Activated naive CD8-positive, alpha-beta T cell treated with anti-CD3 and anti-CD28 coated beads, Interleukin-2, amount 10 ng/mL, durations not matched to agents 7 days and 5 days (primary cell): ENCODE data around the gene PRDM15. TPM values are rescaled to one million over a fixed set of nuclear protein-coding genes. Genes with fewer than 3 reads are reported as not detected.
A peak's percentile ranks its signal among the peaks of the same experiment; 100 is the strongest.

ENCODE experiments used
- ATAC-seq: fragments of 150-1000 bp; cut with Tn5 transposase; one replicate; pipeline ENCODE4 v1.10.0; 2021; ENCODE audit warnings: low read depth, moderate library complexity
- POLR2A ChIA-PET: fragments of 350-600 bp; sonication (Branson Sonifier 250); formaldehyde crosslinking; loops from one replicate; lab custom pipeline; 2021; ENCODE audit warnings: antibody characterized with exemption; lab: Charles Lee
- DNase-seq: peaks from one replicate; pipeline ENCODE4 v3.0.0; 2021
- H3K27ac Mint-ChIP-seq: one replicate; pipeline ENCODE4 v1.8.0; 2022; ENCODE audit warnings: mild to moderate bottlenecking, mixed read lengths
- H3K27me3 Mint-ChIP-seq: one replicate; pipeline ENCODE4 v1.8.0; 2022; ENCODE audit warnings: mild to moderate bottlenecking, moderate library complexity, mixed read lengths
- H3K36me3 Mint-ChIP-seq: one replicate; pipeline ENCODE4 v1.8.0; 2021; ENCODE audit warnings: mild to moderate bottlenecking, mixed read lengths
- H3K4me1 Mint-ChIP-seq: one replicate; pipeline ENCODE4 v1.8.0; 2021; ENCODE audit warnings: mixed read lengths
- H3K4me3 Mint-ChIP-seq: one replicate; pipeline ENCODE4 v1.8.0; 2022; ENCODE audit warnings: mild to moderate bottlenecking, moderate library complexity, mixed read lengths
- H3K9me3 Mint-ChIP-seq: one replicate; pipeline ENCODE4 v1.8.0; 2021; ENCODE audit warnings: mixed read lengths
- total RNA-seq, 2 experiments: library from RNA; stranded (reverse); gene quantifications; one replicate each; pipeline ENCODE4 v1.2.3, GENCODE V29; 2021

Gene PRDM15
- total RNA-seq, 2 experiments from 2014 or later = 14.2 to 14.8 TPM

GRCh38 chr21:41835711-41836154, 43.4 kb downstream of the PRDM15 start:
- no peaks in the 10 kb centered on the region for H3K4me1 Mint-ChIP-seq
- no peaks in the 10 kb centered on the region for H3K9me3 Mint-ChIP-seq
- DNase-seq (no peak), ATAC-seq (no peak)
- POLR2A ChIA-PET = no interaction called here
- H3K27ac Mint-ChIP-seq = no peak overlapping the region
- peaks cover 13% of the 10 kb centered on the region for H3K36me3 Mint-ChIP-seq
- no peak overlapping the region for H3K4me3 Mint-ChIP-seq
- no peaks in the 10 kb centered on the region for H3K27me3 Mint-ChIP-seq

- Mint-ChIP-seq H3K27ac (no peak overlapping the region), H3K27me3 (no peaks in the 10 kb centered on the region), H3K36me3 (peaks cover 13% of the 10 kb centered on the region), H3K4me1 (no peaks in the 10 kb centered on the region), H3K9me3 (no peaks in the 10 kb centered on the region), H3K4me3 (no peak overlapping the region)
- DNase-seq = no peak
- POLR2A ChIA-PET = no interaction called here
- no peak for ATAC-seq
Observed at GRCh38 chr21:41834926-41835663, 44.0 kb downstream of the PRDM15 start.

GRCh38 chr21:41834252-41834925, 44.8 kb downstream of the PRDM15 start:
- Mint-ChIP-seq H3K27ac (no peak overlapping the region), H3K9me3 (no peaks in the 10 kb centered on the region), H3K4me3 (no peak overlapping the region), H3K36me3 (peaks cover 11% of the 10 kb centered on the region), H3K27me3 (no peaks in the 10 kb centered on the region), H3K4me1 (no peaks in the 10 kb centered on the region)
- DNase-seq (no peak), ATAC-seq (no peak)
- POLR2A ChIA-PET = no interaction called here

- Mint-ChIP-seq H3K27ac (no peak overlapping the region), H3K36me3 (peaks cover 7% of the 10 kb centered on the region), H3K9me3 (no peaks in the 10 kb centered on the region), H3K4me1 (no peaks in the 10 kb centered on the region), H3K27me3 (no peaks in the 10 kb centered on the region), H3K4me3 (no peak overlapping the region)
- no peak for ATAC-seq
- POLR2A ChIA-PET = no interaction called here
- DNase-seq = no peak
Observed at GRCh38 chr21:41833497-41834115, 45.5 kb downstream of the PRDM15 start.

- ATAC-seq (no peak), DNase-seq (no peak)
- Mint-ChIP-seq H3K27ac (no peak overlapping the region), H3K4me3 (no peak overlapping the region), H3K36me3 (peaks cover 7% of the 10 kb centered on the region), H3K4me1 (no peaks in the 10 kb centered on the region), H3K9me3 (no peaks in the 10 kb centered on the region), H3K27me3 (no peaks in the 10 kb centered on the region)
- POLR2A ChIA-PET = no interaction called here
Observed at GRCh38 chr21:41832596-41833496, 46.3 kb downstream of the PRDM15 start.

GRCh38 chr21:41831866-41832595, 47.1 kb downstream of the PRDM15 start:
- POLR2A ChIA-PET = no interaction called here
- H3K36me3 Mint-ChIP-seq = peaks cover 3% of the 10 kb centered on the region
- no peak overlapping the region for H3K27ac Mint-ChIP-seq
- H3K9me3 Mint-ChIP-seq = no peaks in the 10 kb centered on the region
- H3K27me3 Mint-ChIP-seq = no peaks in the 10 kb centered on the region
- DNase-seq (no peak), ATAC-seq (no peak)
- no peaks in the 10 kb centered on the region for H3K4me1 Mint-ChIP-seq
- H3K4me3 Mint-ChIP-seq = no peak overlapping the region

- no peak overlapping the region for H3K4me3 Mint-ChIP-seq
- ATAC-seq = no peak
- H3K9me3 Mint-ChIP-seq = no peaks in the 10 kb centered on the region
- no peak overlapping the region for H3K27ac Mint-ChIP-seq
- no peak for DNase-seq
- no peaks in the 10 kb centered on the region for H3K27me3 Mint-ChIP-seq
- H3K4me1 Mint-ChIP-seq = no peaks in the 10 kb centered on the region
- POLR2A ChIA-PET = no interaction called here
- peaks cover 2% of the 10 kb centered on the region for H3K36me3 Mint-ChIP-seq
Observed at GRCh38 chr21:41831453-41831831, 47.7 kb downstream of the PRDM15 start.

GRCh38 chr21:41830764-41831452, 48.2 kb downstream of the PRDM15 start:
- H3K27me3 Mint-ChIP-seq = no peaks in the 10 kb centered on the region
- no peak overlapping the region for H3K27ac Mint-ChIP-seq
- H3K9me3 Mint-ChIP-seq = no peaks in the 10 kb centered on the region
- H3K36me3 Mint-ChIP-seq = peaks cover under 1% of the 10 kb centered on the region
- ATAC-seq (no peak), DNase-seq (no peak)
- no peaks in the 10 kb centered on the region for H3K4me1 Mint-ChIP-seq
- no peak overlapping the region for H3K4me3 Mint-ChIP-seq
- POLR2A ChIA-PET = no interaction called here

GRCh38 chr21:41830145-41830707, 48.9 kb downstream of the PRDM15 start:
- Mint-ChIP-seq H3K27ac (no peak overlapping the region), H3K36me3 (no peaks in the 10 kb centered on the region), H3K9me3 (no peaks in the 10 kb centered on the region), H3K4me3 (no peak overlapping the region), H3K27me3 (no peaks in the 10 kb centered on the region), H3K4me1 (no peaks in the 10 kb centered on the region)
- ATAC-seq = no peak
- POLR2A ChIA-PET = no interaction called here
- no peak for DNase-seq

GRCh38 chr21:41828884-41829360, 50.2 kb downstream of the PRDM15 start:
- POLR2A ChIA-PET = no interaction called here
- no peaks in the 10 kb centered on the region for H3K4me1 Mint-ChIP-seq

GRCh38 chr21:41827951-41828883, 50.9 kb downstream of the PRDM15 start:
- H3K4me1 Mint-ChIP-seq = no peaks in the 10 kb centered on the region
- no peak overlapping the region for H3K27ac Mint-ChIP-seq
- H3K9me3 Mint-ChIP-seq = no peaks in the 10 kb centered on the region
- no peaks in the 10 kb centered on the region for H3K36me3 Mint-ChIP-seq
- ATAC-seq (peak; percentile 31), DNase-seq (no peak)
- no peaks in the 10 kb centered on the region for H3K27me3 Mint-ChIP-seq
- no peak overlapping the region for H3K4me3 Mint-ChIP-seq
- POLR2A ChIA-PET = no interaction called here

More at GRCh38 chr21:41828884-41829360, 50.2 kb downstream of the PRDM15 start:
- Mint-ChIP-seq H3K27me3 (no peaks in the 10 kb centered on the region), H3K4me3 (no peak overlapping the region), H3K27ac (no peak overlapping the region), H3K36me3 (no peaks in the 10 kb centered on the region), H3K9me3 (no peaks in the 10 kb centered on the region)
- DNase-seq (no peak), ATAC-seq (no peak)
